Mammary epithelial cell (primary cell): ENCODE data around the gene RAVER1.
"Not testable (repeated sequence)": the region's sequence is repeated elsewhere in the genome, so short reads cannot be mapped to it uniquely, and the experiment has no call there.

ENCODE experiments used
- EZH2 ChIP-seq: IDR thresholded peaks from 2 replicates; pipeline ENCODE4 v1.6.1; 2012; ENCODE audit warnings: low read length, inconsistent platforms, borderline replicate concordance
- TF ChIP-seq, protein P1 (sequence below), 2 donors: IDR thresholded peaks in 1 of 2; conservative IDR thresholded peaks in 1 of 2; 2 replicates each; pipeline ENCODE4 v1.5.1; 2011 to 2012; ENCODE audit warnings: inconsistent platforms in 2 of 2, low read length in 2 of 2, mild to moderate bottlenecking in 2 of 2, control low read depth in 1 of 2, low read depth in 1 of 2; ENCODE audit not compliant: insufficient read depth in 1 of 2; ENCODE audit errors: extremely low read depth in 1 of 2

DNA sequence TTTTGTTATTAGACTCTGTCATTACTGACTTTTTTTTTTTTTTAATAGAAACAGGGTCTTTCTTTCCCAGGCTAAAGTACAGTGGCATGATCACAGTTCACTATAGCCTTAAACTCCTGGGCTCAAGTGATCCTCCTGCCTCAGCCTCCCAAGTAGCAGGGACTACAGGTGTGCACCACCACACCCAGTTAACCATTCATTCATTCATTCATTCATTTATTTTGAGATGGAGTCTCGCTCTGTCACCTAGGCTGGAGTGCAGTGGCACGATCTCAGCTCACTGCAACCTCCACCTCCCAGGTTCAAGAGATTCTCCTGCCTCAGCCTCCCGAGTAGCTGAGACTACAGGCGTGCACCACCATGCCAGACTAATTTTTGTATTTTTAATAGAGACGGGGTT is 51.3 kb downstream of the RAVER1 start:
- TF ChIP-seq, protein P1, sequence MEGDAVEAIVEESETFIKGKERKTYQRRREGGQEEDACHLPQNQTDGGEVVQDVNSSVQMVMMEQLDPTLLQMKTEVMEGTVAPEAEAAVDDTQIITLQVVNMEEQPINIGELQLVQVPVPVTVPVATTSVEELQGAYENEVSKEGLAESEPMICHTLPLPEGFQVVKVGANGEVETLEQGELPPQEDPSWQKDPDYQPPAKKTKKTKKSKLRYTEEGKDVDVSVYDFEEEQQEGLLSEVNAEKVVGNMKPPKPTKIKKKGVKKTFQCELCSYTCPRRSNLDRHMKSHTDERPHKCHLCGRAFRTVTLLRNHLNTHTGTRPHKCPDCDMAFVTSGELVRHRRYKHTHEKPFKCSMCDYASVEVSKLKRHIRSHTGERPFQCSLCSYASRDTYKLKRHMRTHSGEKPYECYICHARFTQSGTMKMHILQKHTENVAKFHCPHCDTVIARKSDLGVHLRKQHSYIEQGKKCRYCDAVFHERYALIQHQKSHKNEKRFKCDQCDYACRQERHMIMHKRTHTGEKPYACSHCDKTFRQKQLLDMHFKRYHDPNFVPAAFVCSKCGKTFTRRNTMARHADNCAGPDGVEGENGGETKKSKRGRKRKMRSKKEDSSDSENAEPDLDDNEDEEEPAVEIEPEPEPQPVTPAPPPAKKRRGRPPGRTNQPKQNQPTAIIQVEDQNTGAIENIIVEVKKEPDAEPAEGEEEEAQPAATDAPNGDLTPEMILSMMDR (conservative IDR thresholded peaks at IDR 0.05 in 1 of 2, IDR thresholded peaks at IDR 0.05 in 1 of 2; ENCODE audit: extremely low read depth in 1 of 2, insufficient read depth in 1 of 2, low read depth in 1 of 2, low read length in 2 of 2) = not testable (repeated sequence)
- not testable (repeated sequence) for TF ChIP-seq EZH2
